ENCODE results near the gene ISLR. TPM values are rescaled to one million over a fixed set of nuclear protein-coding genes. Genes with fewer than 3 reads are reported as not detected.

The ISLR gene
- total RNA-seq, 1 experiment from 2014 or later = 0.12 TPM

GRCh38 chr15:74211656-74212055, 38.1 kb downstream of the ISLR start:
- Histone ChIP-seq H3K9ac (ENCODE audit: low read length) (no peak overlapping the region), H3K36me3 (ENCODE audit: control insufficient read depth in 1 of 2, insufficient read depth in 2 of 2, low read length in 2 of 2) (no peaks in the 10 kb centered on the region), H4K20me1 (ENCODE audit: insufficient read depth) (no peaks in the 10 kb centered on the region), H3K4me1 (ENCODE audit: control insufficient read depth in 1 of 2, insufficient read depth in 2 of 2, low read length in 2 of 2) (peaks cover 6 to 15% of the 10 kb centered on the region in 2 experiments; a peak in 3 of 4 replicates), H3K4me3 (replicated peaks in 1 of 2; ENCODE audit: low read depth in 1 of 2, low read length in 2 of 2) (no peak overlapping the region), H3K9me2 (ENCODE audit: insufficient read depth) (no peaks in the 10 kb centered on the region), H3K27ac (ENCODE audit: low read depth, low read length) (no peak overlapping the region), H2AFZ (ENCODE audit: low read depth, low read length, poor library complexity, severe bottlenecking) (no peak overlapping the region), H3K27me3 (ENCODE audit: insufficient read depth, low read length) (peaks cover 3% of the 10 kb centered on the region; the same call in 1 of the 2 replicates), H3K9me3 (ENCODE audit: control insufficient read depth in 1 of 2, insufficient read depth in 1 of 2, low read depth in 1 of 2, low read length in 2 of 2) (no peaks in the 10 kb centered on the region), H3K79me2 (ENCODE audit: insufficient read depth, low read length) (no peaks in the 10 kb centered on the region), H3K4me2 (ENCODE audit: low read length) (no peak overlapping the region)
- POLR2A ChIA-PET = interaction anchor here (0.7 kb wide), 1 partner anchor 28 kb away, joined by 3 read pairs; no protein-coding TSS in a partner anchor
- CTCF ChIA-PET = interaction anchor here (0.7 to 0.8 kb wide), 2 partner anchors 41 to 96 kb away, joined by 3 to 5 read pairs; no protein-coding TSS in a partner anchor
- RAD21 ChIA-PET (ENCODE audit: low non-redundant PET in 1 of 2, low total read pairs in 2 of 2, uncharacterized antibody in 2 of 2, unreplicated experiment in 2 of 2) = no interaction called here
- TF ChIP-seq JUND (IDR thresholded peaks at IDR 0.05) (no peak), FOSL1 (IDR thresholded peaks at IDR 0.05; ENCODE audit: low read depth) (no peak), SIN3A (IDR thresholded peaks at IDR 0.05; ENCODE audit: low read depth) (no peak), POLR2AphosphoS5 (IDR thresholded peaks at IDR 0.05; ENCODE audit: low read depth, low read length) (no peak), TCF7L2 (IDR thresholded peaks at IDR 0.05; ENCODE audit: borderline replicate concordance, extremely low read depth, insufficient read depth, insufficient read length) (no peak), RAD21 (IDR thresholded peaks at IDR 0.05; ENCODE audit: low read depth) (no peak), CEBPB (IDR thresholded peaks at IDR 0.05; ENCODE audit: low read depth) (no peak), ELF1 (IDR thresholded peaks at IDR 0.05; ENCODE audit: borderline replicate concordance, low read depth) (no peak), ZNF274 (IDR thresholded peaks at IDR 0.05; ENCODE audit: low read depth, low read length) (no peak), EZH2phosphoT487 (IDR thresholded peaks at IDR 0.05; ENCODE audit: borderline replicate concordance) (no peak), EZH2 (IDR thresholded peaks at IDR 0.05) (no peak), ZBTB33 (IDR thresholded peaks at IDR 0.05; ENCODE audit: extremely low read depth, insufficient replicate concordance, low read length) (no peak), ATF3 (IDR thresholded peaks at IDR 0.05) (no peak), MAX (IDR thresholded peaks at IDR 0.05) (no peak)
- intact Hi-C loops (cut with micrococcal nuclease) = no loop called here
- ATAC-seq = no peak
- no TSS peak for BruUV-seq (replicated peaks)
- no peak for DNase-seq (ENCODE audit: low read depth, low spot score)

Measured in HCT116 (cell line).